OCI-LY3 (cell line): ENCODE data around the gene TRABD2B.

Source experiments
- H2AFZ ChIP-seq: fragments of 200-600, 300-600 bp; shearing (Covaris generic); 2 replicates; pipeline ENCODE4 v1.6.0; 2014; ENCODE audit warnings: antibody characterized with exemption, low read depth, low read length
- H3K27ac ChIP-seq: fragments of 200-600, 300-600 bp; sonication (generic); 2 replicates; pipeline ENCODE4 v1.5.1; 2014; ENCODE audit warnings: mild to moderate bottlenecking, low read length, moderate library complexity, mixed read lengths
- H3K27me3 ChIP-seq: fragments of 200-600, 300-600 bp; sonication (generic); 2 replicates; pipeline ENCODE4 v1.6.1; 2014; ENCODE audit warnings: low read depth, low read length, mixed read lengths
- H3K36me3 ChIP-seq: fragments of 200-600, 300-600 bp; sonication (generic); replicated peaks from 2 replicates; pipeline ENCODE3; 2014; ENCODE audit warnings: low read depth, low read length, mixed read lengths
- H3K4me1 ChIP-seq: fragments of 300-600, 200-600 bp; sonication (generic); 2 replicates; pipeline ENCODE4 v1.6.1; 2014; ENCODE audit warnings: low read length, mixed read lengths
- H3K4me2 ChIP-seq: fragments of 200-600, 300-600 bp; sonication (generic); 2 replicates; pipeline ENCODE4 v1.6.1; 2014; ENCODE audit warnings: low read length, mixed read lengths
- H3K4me3 ChIP-seq: fragments of 300-600, 200-600 bp; sonication (generic); 2 replicates; pipeline ENCODE4 v1.5.1; 2014; ENCODE audit warnings: antibody characterized with exemption, mild to moderate bottlenecking, low read length, moderate library complexity
- H3K79me2 ChIP-seq: fragments of 300-600, 200-600 bp; shearing (Covaris generic); 2 replicates; pipeline ENCODE4 v1.6.1; 2014; ENCODE audit warnings: mild to moderate bottlenecking, low read length, mixed read lengths
- H3K9ac ChIP-seq: fragments of 300-600, 200-600 bp; shearing (Covaris generic); 2 replicates; pipeline ENCODE4 v1.6.0; 2014; ENCODE audit warnings: mild to moderate bottlenecking, low read length, moderate library complexity
- H3K9me3 ChIP-seq: fragments of 200-600, 300-600 bp; shearing (Covaris generic); 2 replicates; pipeline ENCODE4 v1.6.1; 2014; ENCODE audit warnings: low read length, mixed read lengths; ENCODE audit not compliant: insufficient read depth
- H4K20me1 ChIP-seq: fragments of 200-600, 300-600 bp; sonication (generic); 2 replicates; pipeline ENCODE4 v1.6.1; 2016; ENCODE audit warnings: low read length, mixed read lengths; ENCODE audit not compliant: insufficient read depth
- CTCF ChIP-seq: fragments of 200-600, 300-600 bp; sonication (generic); IDR thresholded peaks from 2 replicates; pipeline ENCODE4 v1.5.1; 2014; ENCODE audit warnings: antibody characterized with exemption, low read length, low read depth
- EZH2phosphoT487 ChIP-seq: fragments of 200-600 bp; shearing (Covaris generic); IDR thresholded peaks from 2 replicates; pipeline ENCODE4 v1.6.1; 2018; ENCODE audit warnings: antibody characterized with exemption, mixed run types, low read depth

Gene TRABD2B

GRCh38 chr1:47992720-47993415, 4.3 kb downstream of the TRABD2B start:
- TF ChIP-seq EZH2phosphoT487 (no peak), CTCF (no peak)
- Histone ChIP-seq H3K4me1 (no peaks in the 10 kb centered on the region), H3K4me2 (no peak overlapping the region), H2AFZ (no peak overlapping the region), H3K27me3 (peaks cover 6% of the 10 kb centered on the region), H3K79me2 (no peaks in the 10 kb centered on the region), H4K20me1 (no peaks in the 10 kb centered on the region), H3K9me3 (no peaks in the 10 kb centered on the region), H3K9ac (no peak overlapping the region), H3K4me3 (no peak overlapping the region), H3K36me3 (no peaks in the 10 kb centered on the region), H3K27ac (no peak overlapping the region)

- Histone ChIP-seq H4K20me1 (no peaks in the 10 kb centered on the region), H2AFZ (no peak overlapping the region)
Observed at GRCh38 chr1:47991673-47992072, 5.5 kb downstream of the TRABD2B start.

GRCh38 chr1:47991187-47991586, 6.0 kb downstream of the TRABD2B start:
- Histone ChIP-seq H3K9ac (no peak overlapping the region), H2AFZ (no peak overlapping the region), H3K9me3 (no peaks in the 10 kb centered on the region), H3K27ac (no peak overlapping the region), H3K36me3 (no peaks in the 10 kb centered on the region), H4K20me1 (no peaks in the 10 kb centered on the region), H3K79me2 (no peaks in the 10 kb centered on the region), H3K4me3 (no peak overlapping the region), H3K27me3 (peaks cover 6% of the 10 kb centered on the region; the same call in 1 of the 2 replicates), H3K4me2 (no peak overlapping the region), H3K4me1 (no peaks in the 10 kb centered on the region)
- no peak for TF ChIP-seq CTCF
- TF ChIP-seq EZH2phosphoT487: no peak

More at GRCh38 chr1:47991673-47992072, 5.5 kb downstream of the TRABD2B start:
- H3K4me2 ChIP-seq: no peak overlapping the region
- peaks cover 6% of the 10 kb centered on the region; the same call in 1 of the 2 replicates for H3K27me3 ChIP-seq
- TF ChIP-seq CTCF (no peak), EZH2phosphoT487 (no peak)
- no peaks in the 10 kb centered on the region for H3K79me2 ChIP-seq
- no peak overlapping the region for H3K27ac ChIP-seq
- no peak overlapping the region for H3K9ac ChIP-seq
- H3K36me3 ChIP-seq: no peaks in the 10 kb centered on the region
- no peaks in the 10 kb centered on the region for H3K9me3 ChIP-seq
- no peaks in the 10 kb centered on the region for H3K4me1 ChIP-seq
- H3K4me3 ChIP-seq: no peak overlapping the region

- H3K4me1 ChIP-seq: no peaks in the 10 kb centered on the region
- H3K27me3 ChIP-seq: peaks cover 6% of the 10 kb centered on the region; the same call in 1 of the 2 replicates
Observed at GRCh38 chr1:47990286-47990685, 6.9 kb downstream of the TRABD2B start.

More at GRCh38 chr1:47990286-47990685, 6.9 kb downstream of the TRABD2B start:
- Histone ChIP-seq H3K4me2 (no peak overlapping the region), H3K9ac (no peak overlapping the region), H3K9me3 (no peaks in the 10 kb centered on the region), H3K27ac (no peak overlapping the region), H3K4me3 (no peak overlapping the region), H3K79me2 (no peaks in the 10 kb centered on the region), H4K20me1 (no peaks in the 10 kb centered on the region), H3K36me3 (no peaks in the 10 kb centered on the region), H2AFZ (no peak overlapping the region)
- TF ChIP-seq EZH2phosphoT487 (no peak), CTCF (no peak)
